H1 (cell line): ENCODE results near the gene ZNF518B. TPM values are rescaled to one million over a fixed set of nuclear protein-coding genes. Genes with fewer than 3 reads are reported as not detected.

Experiments used
- CTCF ChIA-PET: fragments of 300-600 bp; sonication (Branson Sonifier 250); formaldehyde crosslinking; loops from one replicate; lab custom pipeline; 2021; ENCODE audit not compliant: partially characterized antibody; lab: Charles Lee
- POLR2A ChIA-PET: fragments of 300-600 bp; sonication (Branson Sonifier 250); formaldehyde crosslinking; loops from one replicate; lab custom pipeline; 2021; ENCODE audit warnings: inconsistent platforms; ENCODE audit not compliant: partially characterized antibody; lab: Charles Lee
- DNase-seq, 2 experiments: peaks; one replicate each; pipeline versions ENCODE4 v3.0.0 to v3.0.0-alpha.2; 2010 to 2022; ENCODE audit warnings: low spot score in 2 of 2, low read depth in 1 of 2, mixed read lengths in 1 of 2
- FAIRE-seq: peaks from 2 replicates; lab custom pipeline; 2011; peaks lifted over from hg19 to GRCh38; lab: Jason Lieb, UNC
- H2AFZ ChIP-seq: 2 replicates; pipeline ENCODE4 v1.8.1; 2012; ENCODE audit warnings: low read length, inconsistent platforms
- H2AK5ac ChIP-seq: 2 replicates; pipeline ENCODE4 v1.6.1; 2013; ENCODE audit warnings: low read depth, low read length
- H2BK120ac ChIP-seq: replicated peaks from 2 replicates; pipeline ENCODE3; 2013; ENCODE audit warnings: low read depth, low read length, inconsistent platforms
- H2BK12ac ChIP-seq: 2 replicates; pipeline ENCODE4 v1.6.1; 2013; ENCODE audit warnings: low read depth, low read length
- H2BK15ac ChIP-seq: 2 replicates; pipeline ENCODE4 v1.6.1; 2013; ENCODE audit warnings: low read length
- H2BK20ac ChIP-seq: 2 replicates; pipeline ENCODE4 v1.6.1; 2013; ENCODE audit warnings: low read length
- H2BK5ac ChIP-seq: 2 replicates; pipeline ENCODE4 v1.6.1; 2013; ENCODE audit warnings: low read depth, low read length
- H3K14ac ChIP-seq: 2 replicates; pipeline ENCODE4 v1.6.1; 2013; ENCODE audit warnings: inconsistent platforms; ENCODE audit not compliant: insufficient read length
- H3K18ac ChIP-seq: 2 replicates; pipeline ENCODE4 v1.6.1; 2013; ENCODE audit warnings: low read length; ENCODE audit errors: extremely low read depth
- H3K23ac ChIP-seq: 2 replicates; pipeline ENCODE4 v1.6.1; 2013; ENCODE audit warnings: inconsistent platforms; ENCODE audit not compliant: insufficient read length
- H3K23me2 ChIP-seq: 2 replicates; pipeline ENCODE4 v1.6.1; 2013; ENCODE audit warnings: low read depth, low read length
- H3K27ac ChIP-seq: 2 replicates; pipeline ENCODE4 v1.6.1; 2011; ENCODE audit warnings: low read depth, low read length, inconsistent platforms
- H3K27me3 ChIP-seq, 4 experiments: replicated peaks in 1 of 4; 1 replicate in 1 of 4; 2 replicates in 3 of 4; pipeline versions ENCODE4 v1.6.1 to v1.8.1; 2011 to 2013; ENCODE audit warnings: low read length in 3 of 4, mild to moderate bottlenecking in 3 of 4, inconsistent platforms in 2 of 4, mixed read lengths in 2 of 4, moderate library complexity in 1 of 4; ENCODE audit not compliant: control insufficient read depth in 3 of 4, insufficient read depth in 3 of 4; ENCODE audit errors: extremely low read depth in 1 of 4
- H3K36me3 ChIP-seq, 4 experiments: 2 replicates each; pipeline versions ENCODE4 v1.6.1 to v1.8.1; 2011 to 2013; ENCODE audit warnings: mild to moderate bottlenecking in 4 of 4, low read length in 3 of 4, moderate library complexity in 2 of 4, control low read depth in 1 of 4, inconsistent platforms in 1 of 4; ENCODE audit not compliant: insufficient read depth in 4 of 4, control insufficient read depth in 2 of 4
- H3K4ac ChIP-seq: replicated peaks from 2 replicates; pipeline ENCODE3; 2013; ENCODE audit warnings: low read length, low read depth, mixed read lengths, inconsistent platforms; ENCODE audit not compliant: insufficient read length
- H3K4me1 ChIP-seq, 4 experiments: replicated peaks in 1 of 4; 1 replicate in 1 of 4; 2 replicates in 3 of 4; pipeline versions ENCODE4 v1.6.1 to v1.8.1; 2011 to 2013; ENCODE audit warnings: low read length in 3 of 4, inconsistent platforms in 2 of 4, mixed read lengths in 1 of 4; ENCODE audit not compliant: insufficient read depth in 4 of 4, control insufficient read depth in 3 of 4
- H3K4me2 ChIP-seq, 2 experiments: 2 replicates each; pipeline versions ENCODE4 v1.6.1 to v1.8.1; 2011 to 2013; ENCODE audit warnings: low read depth in 2 of 2, low read length in 2 of 2, control low read depth in 1 of 2, inconsistent platforms in 1 of 2, mild to moderate bottlenecking in 1 of 2; ENCODE audit not compliant: insufficient read depth in 1 of 2
- H3K4me3 ChIP-seq, 4 experiments: fragments of 200-600, 300-600 bp in 1 of 4; sonication (generic), shearing (Covaris generic), sonication (Bioruptor Twin) in 1 of 4; 2 replicates each; pipeline versions ENCODE4 v1.5.1 to v1.8.1; 2011 to 2016; ENCODE audit warnings: low read length in 4 of 4, low read depth in 3 of 4, control low read depth in 2 of 4, inconsistent platforms in 2 of 4, mild to moderate bottlenecking in 2 of 4, mixed read lengths in 1 of 4, moderate library complexity in 1 of 4; ENCODE audit not compliant: insufficient read depth in 2 of 4; ENCODE audit errors: extremely low read depth in 1 of 4
- H3K56ac ChIP-seq: replicated peaks from 2 replicates; pipeline ENCODE3; 2013; ENCODE audit warnings: low read depth, mild to moderate bottlenecking, mixed read lengths, low read length, inconsistent platforms; ENCODE audit not compliant: insufficient read length
- H3K79me1 ChIP-seq: 2 replicates; pipeline ENCODE4 v1.6.1; 2013; ENCODE audit warnings: low read depth, low read length, control low read depth
- H3K79me2 ChIP-seq, 2 experiments: 2 replicates each; pipeline versions ENCODE4 v1.6.1 to v1.8.1; 2012 to 2013; ENCODE audit warnings: low read length in 2 of 2, mild to moderate bottlenecking in 2 of 2, inconsistent platforms in 1 of 2; ENCODE audit not compliant: insufficient read depth in 2 of 2, control insufficient read depth in 1 of 2
- H3K9ac ChIP-seq, 4 experiments: replicated peaks in 1 of 4; 1 replicate in 1 of 4; 2 replicates in 3 of 4; pipeline versions ENCODE4 v1.6.1 to v1.8.1; 2011 to 2013; ENCODE audit warnings: low read depth in 3 of 4, low read length in 3 of 4, control low read depth in 2 of 4, mild to moderate bottlenecking in 2 of 4, moderate library complexity in 2 of 4, inconsistent platforms in 1 of 4; ENCODE audit errors: extremely low read depth in 1 of 4
- H3K9me3 ChIP-seq, 2 experiments: 2 replicates each; pipeline versions ENCODE4 v1.6.1 to v1.8.1; 2012 to 2013; ENCODE audit warnings: mild to moderate bottlenecking in 2 of 2, moderate library complexity in 2 of 2, control low read depth in 1 of 2, inconsistent platforms in 1 of 2, low read depth in 1 of 2, low read length in 1 of 2, mixed read lengths in 1 of 2; ENCODE audit not compliant: insufficient read depth in 2 of 2
- H4K20me1 ChIP-seq, 2 experiments: replicated peaks in 1 of 2; 2 replicates each; pipeline versions ENCODE3 to v1.8.1; 2011 to 2013; ENCODE audit warnings: inconsistent platforms in 2 of 2, low read length in 2 of 2, mild to moderate bottlenecking in 1 of 2; ENCODE audit not compliant: insufficient read depth in 2 of 2, control insufficient read depth in 1 of 2
- H4K5ac ChIP-seq: 2 replicates; pipeline ENCODE4 v1.6.1; 2013; ENCODE audit warnings: low read length, low read depth, mixed read lengths, inconsistent platforms; ENCODE audit not compliant: insufficient read length
- H4K8ac ChIP-seq: 2 replicates; pipeline ENCODE4 v1.8.0; 2013; ENCODE audit warnings: mild to moderate bottlenecking, moderate library complexity, low read length, inconsistent platforms; ENCODE audit not compliant: insufficient read depth; ENCODE audit errors: extremely low read depth
- H4K91ac ChIP-seq: replicated peaks from 2 replicates; pipeline ENCODE3; 2013; ENCODE audit warnings: low read length, mixed read lengths, inconsistent platforms; ENCODE audit not compliant: insufficient read length
- BCL11A ChIP-seq, 2 experiments: IDR thresholded peaks; one replicate each; pipeline ENCODE4 v1.6.1; 2011; ENCODE audit warnings: low read depth in 2 of 2, low read length in 2 of 2, mild to moderate bottlenecking in 2 of 2
- CBX5 ChIP-seq: fragments of 300-800, 300-1000 bp; sonication (generic); IDR thresholded peaks from 2 replicates; pipeline ENCODE4 v1.7.1; 2016; ENCODE audit warnings: antibody characterized with exemption, low read length, low read depth
- CEBPB ChIP-seq: IDR thresholded peaks from 2 replicates; pipeline ENCODE4 v1.6.1; 2012; ENCODE audit warnings: low read depth, low read length
- EP300 ChIP-seq, 2 experiments: IDR thresholded peaks; 1 replicate in 1 of 2; 2 replicates in 1 of 2; pipeline ENCODE4 v1.6.1; 2011 to 2012; ENCODE audit warnings: low read depth in 2 of 2, low read length in 2 of 2, mild to moderate bottlenecking in 2 of 2, borderline replicate concordance in 1 of 2, inconsistent platforms in 1 of 2, moderate library complexity in 1 of 2
- GABPA ChIP-seq: IDR thresholded peaks from 2 replicates; pipeline ENCODE4 v1.6.1; 2011; ENCODE audit warnings: mild to moderate bottlenecking, low read length, moderate library complexity, borderline replicate concordance; ENCODE audit not compliant: insufficient read depth
- KDM5A ChIP-seq: fragments of 200-600 bp; IDR thresholded peaks from 2 replicates; pipeline ENCODE4 v1.7.1; 2012; ENCODE audit warnings: mild to moderate bottlenecking, low read length, inconsistent platforms, mixed read lengths
- POU5F1 ChIP-seq: IDR thresholded peaks from 2 replicates; pipeline ENCODE4 v1.6.1; 2011; ENCODE audit warnings: low read depth, mild to moderate bottlenecking, low read length, moderate library complexity
- RAD21 ChIP-seq, 2 experiments: IDR thresholded peaks in 1 of 2; conservative IDR thresholded peaks in 1 of 2; 2 replicates each; pipeline ENCODE4 v1.6.1; 2011; ENCODE audit warnings: low read depth in 2 of 2, low read length in 2 of 2, improper control_type of control experiment in 1 of 2, inconsistent platforms in 1 of 2, mild to moderate bottlenecking in 1 of 2, moderate library complexity in 1 of 2
- RBBP5 ChIP-seq: IDR thresholded peaks from 2 replicates; pipeline ENCODE4 v1.7.1; 2012; ENCODE audit warnings: low read depth, mild to moderate bottlenecking, inconsistent platforms, low read length, moderate library complexity, borderline replicate concordance
- RNF2 ChIP-seq: fragments of 200-900, 300-1000 bp; sonication (generic); IDR thresholded peaks from 2 replicates; pipeline ENCODE4 v1.7.1; 2016; ENCODE audit warnings: borderline replicate concordance, low read depth, mild to moderate bottlenecking, antibody characterized with exemption, low read length; ENCODE audit not compliant: poor library complexity, severe bottlenecking; ENCODE audit errors: missing control alignments
- SAP30 ChIP-seq: fragments of 300-600 bp; sonication (generic); IDR thresholded peaks from 2 replicates; pipeline ENCODE4 v1.7.1; 2012; ENCODE audit warnings: low read length, moderate library complexity, mild to moderate bottlenecking, inconsistent platforms; ENCODE audit not compliant: insufficient read depth, insufficient replicate concordance
- SP1 ChIP-seq: IDR thresholded peaks from 2 replicates; pipeline ENCODE4 v1.6.1; 2011; ENCODE audit warnings: low read depth, low read length
- SP4 ChIP-seq: IDR thresholded peaks from 2 replicates; pipeline ENCODE4 v1.6.1; 2012; ENCODE audit warnings: low read length, inconsistent platforms
- YY1 ChIP-seq: IDR thresholded peaks from 2 replicates; pipeline ENCODE4 v1.6.1; 2011; ENCODE audit warnings: low read depth, mild to moderate bottlenecking, low read length
- WGBS, 2 experiments: shearing (Covaris generic) in 1 of 2; methylation state at CpG; one replicate each; pipeline versions ENCODE4 v1.1.6 to v1.1.7; 2013 to 2015; ENCODE audit warnings: low lambda C conversion rate in 2 of 2, mixed read lengths in 2 of 2, inconsistent platforms in 1 of 2, low coverage in 1 of 2, missing lambda C conversion rate in 1 of 2; ENCODE audit not compliant: insufficient replicate concordance in 2 of 2, insufficient coverage in 1 of 2, insufficient read length in 1 of 2; ENCODE audit errors: extremely low coverage in 1 of 2, missing lambda C conversion rate in 1 of 2; 5-methylcytosine and 5-hydroxymethylcytosine counted together
- polyA plus RNA-seq, 7 experiments: library from polyadenylated mRNA; depleted of rRNA in 3 of 7; stranded (reverse) in 5 of 7; unstranded in 2 of 7; fragments of >200 nt in 5 of 7; fragments of 200-250 nt in 2 of 7; gene quantifications; 1 replicate in 5 of 7; 2 replicates in 1 of 7; 4 replicates in 1 of 7; pipeline versions ENCODE4 v1.2.1 to v1.2.3, GENCODE V29; 2011 to 2013; ENCODE audit warnings: missing spikeins in 2 of 7, mixed read lengths in 2 of 7
- total RNA-seq: library from RNA; stranded (reverse); fragmentation: NEBNext Ultra II Directional; extraction: Animal tissue kit (Norgen Biotek cat#: 25700); gene quantifications from 2 replicates; pipeline ENCODE4 v1.2.1, GENCODE V29; 2021

ZNF518B gene
- total and polyA plus RNA-seq, 2 of the 8 experiments (the other 6 are each of a cell fraction or from before 2014, with no cell fraction given): 2.9 to 9.0 TPM

DNA sequence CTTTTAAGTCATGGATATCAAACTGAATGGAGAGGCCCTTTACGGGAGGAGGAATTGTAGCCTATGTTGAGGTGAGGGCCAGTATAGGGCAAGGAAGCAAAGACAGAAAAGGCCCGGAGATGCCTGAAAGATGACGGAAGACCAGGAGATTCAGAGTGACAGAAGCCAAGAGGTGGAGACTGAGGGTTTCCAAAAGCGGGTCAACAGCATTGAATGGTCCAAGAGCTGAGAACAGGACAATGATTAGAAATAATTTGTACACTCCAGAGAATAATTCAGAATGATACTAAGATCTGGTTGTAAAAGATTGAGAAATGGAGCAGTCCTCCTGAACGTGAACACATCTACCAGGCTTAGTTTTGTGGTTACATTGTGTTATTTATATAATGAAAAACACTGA lies 45.5 kb upstream of the ZNF518B start:
- H3K14ac ChIP-seq: no peak overlapping the region
- no peak overlapping the region for H4K91ac ChIP-seq
- H4K5ac ChIP-seq: no peak overlapping the region
- H2AFZ ChIP-seq: no peak overlapping the region
- H3K4ac ChIP-seq: no peak overlapping the region
- H2BK120ac ChIP-seq: no peak overlapping the region
- no peaks in the 10 kb centered on the region for H3K79me1 ChIP-seq
- DNase-seq (no peak), FAIRE-seq (no peak)
- H3K27ac ChIP-seq: no peak overlapping the region
- POLR2A ChIA-PET: no interaction called here
- H3K4me2 ChIP-seq: no peak overlapping the region
- no peak overlapping the region for H2BK20ac ChIP-seq
- H3K56ac ChIP-seq: no peak overlapping the region
- H3K18ac ChIP-seq: no peak overlapping the region
- 85% methylated on average over 5 of the region's 5 CpGs; no CpG with 5 or more reads in 1 of the 2 experiments for WGBS, 2 experiments
- CTCF ChIA-PET: interaction anchor here (0.9 to 1.2 kb wide), 4 partner anchors 12 to 799 kb away, joined by 3 to 4 read pairs (median 4); no protein-coding TSS in a partner anchor
- no peak overlapping the region for H3K9ac ChIP-seq
- no peak overlapping the region for H2BK12ac ChIP-seq
- no peak overlapping the region for H3K4me3 ChIP-seq
- peaks cover 0 to 9% (median 3%) of the 10 kb centered on the region in 4 experiments; a peak in 4 of 7 replicates for H3K27me3 ChIP-seq
- H2BK5ac ChIP-seq: no peak overlapping the region
- H2AK5ac ChIP-seq: no peak overlapping the region
- H3K79me2 ChIP-seq: no peaks in the 10 kb centered on the region
- H2BK15ac ChIP-seq: no peak overlapping the region
- no peaks in the 10 kb centered on the region for H3K9me3 ChIP-seq
- H4K8ac ChIP-seq: no peak overlapping the region
- no peaks in the 10 kb centered on the region for H3K36me3 ChIP-seq
- H3K23ac ChIP-seq: no peak overlapping the region
- peaks cover 2 to 12% (median 7%) of the 10 kb centered on the region in 4 experiments; a peak in 6 of 7 replicates for H3K4me1 ChIP-seq
- H3K23me2 ChIP-seq: no peaks in the 10 kb centered on the region
- no peaks in the 10 kb centered on the region for H4K20me1 ChIP-seq
- no peak for TF ChIP-seq EP300 (IDR thresholded peaks at IDR 0.05; ENCODE audit: borderline replicate concordance in 1 of 2, low read depth in 2 of 2, low read length in 2 of 2)
- TF ChIP-seq GABPA: no peak
- no peak for TF ChIP-seq SP4
- no peak for TF ChIP-seq POU5F1
- TF ChIP-seq RNF2: no peak
- no peak for TF ChIP-seq YY1
- no peak for TF ChIP-seq KDM5A
- TF ChIP-seq RAD21 (IDR thresholded peaks at IDR 0.05 in 1 of 2, conservative IDR thresholded peaks at IDR 0.05 in 1 of 2; ENCODE audit: low read depth in 2 of 2, low read length in 2 of 2): no peak
- TF ChIP-seq CBX5: no peak
- TF ChIP-seq SAP30: no peak
- no peak for TF ChIP-seq SP1
- TF ChIP-seq BCL11A (IDR thresholded peaks at IDR 0.05; ENCODE audit: low read depth in 2 of 2, low read length in 2 of 2): no peak
- no peak for TF ChIP-seq RBBP5
- no peak for TF ChIP-seq CEBPB
